Activated CD4-positive, alpha-beta T cell treated with anti-CD3 and anti-CD28 coated beads, Interleukin-2, amount 50 U/mL, for 16 hours (primary cell): ENCODE results near the gene USH2A.
"Not testable (repeated sequence)": the region's sequence is repeated elsewhere in the genome, so short reads cannot be mapped to it uniquely, and the experiment has no call there.

Experiments used
- DNase-seq: peaks from one replicate; pipeline ENCODE4 v3.0.0-alpha.2; 2020

Gene USH2A

DNA sequence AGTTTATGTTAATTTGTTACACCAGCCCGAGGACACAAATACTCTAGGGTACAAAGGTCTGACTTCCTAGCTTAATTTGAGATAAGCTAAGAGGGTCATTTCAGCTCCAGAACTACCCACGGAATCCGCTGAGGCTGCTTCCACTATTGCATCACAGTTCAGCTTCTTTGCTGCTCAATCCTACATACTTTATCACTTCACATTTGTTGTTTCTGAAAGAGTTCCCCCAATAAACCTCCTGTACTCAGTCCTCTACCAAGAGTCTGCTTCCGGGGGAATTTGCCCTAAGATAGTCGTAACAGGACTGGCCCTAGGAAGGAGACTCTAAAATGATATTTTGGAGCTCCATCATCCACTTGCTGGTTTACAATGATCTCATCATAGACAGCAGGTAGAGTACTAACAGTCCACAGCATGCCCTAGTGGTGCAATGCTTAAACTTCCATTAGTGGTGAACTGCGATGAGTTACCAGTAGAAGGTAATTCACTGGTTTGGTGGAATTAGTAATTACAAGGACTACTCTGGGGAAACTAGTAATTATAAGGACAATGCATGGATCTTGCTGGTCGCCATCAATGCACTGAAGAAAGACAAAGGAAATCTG, 229.3 kb downstream of the USH2A start:
- no peak for DNase-seq

DNA sequence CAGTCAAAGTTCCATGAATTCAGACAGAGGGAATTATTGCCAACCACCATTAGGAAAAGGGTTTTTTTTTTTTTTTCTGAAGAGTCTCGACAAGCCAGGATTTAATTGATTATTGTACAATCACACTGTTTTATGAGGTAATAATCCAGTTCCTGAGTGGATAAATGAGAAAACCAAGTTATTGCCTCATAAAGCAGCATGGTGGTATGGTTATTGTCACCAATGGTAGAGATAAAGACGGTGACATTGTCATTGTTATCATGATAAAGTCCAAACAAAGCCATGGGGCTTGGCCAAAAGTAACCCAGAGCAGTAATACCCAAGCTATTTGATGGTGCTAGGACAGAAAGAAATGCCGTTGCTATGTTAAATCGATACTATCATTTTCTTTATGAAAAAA, 232.8 kb downstream of the USH2A start:
- DNase-seq: no peak

- no peak for DNase-seq
Measured at GRCh38 chr1:216186816-216187215, 236.4 kb downstream of the USH2A start.

- DNase-seq: no peak
Measured at GRCh38 chr1:216186141-216186540, 237.1 kb downstream of the USH2A start.

GRCh38 chr1:216184126-216184680, 239.0 kb downstream of the USH2A start:
- no peak for DNase-seq

DNA sequence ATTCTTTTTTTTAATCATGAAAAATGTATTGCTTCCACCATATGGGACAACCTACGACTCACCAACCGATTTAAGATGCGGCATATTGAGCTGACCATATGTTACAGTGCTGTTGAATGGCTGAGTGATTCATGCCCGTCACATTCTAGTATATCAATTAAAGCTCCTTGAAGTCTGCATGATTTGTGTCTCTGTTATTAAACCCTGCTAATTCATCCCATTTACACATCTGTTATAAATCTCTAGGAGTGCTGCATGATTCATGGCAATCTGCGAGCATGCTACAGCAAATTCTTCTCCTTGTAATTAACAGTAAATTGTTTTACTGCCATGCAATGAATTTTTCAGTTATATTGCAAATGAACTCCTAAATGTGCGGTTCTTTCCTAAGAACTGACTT, 239.8 kb downstream of the USH2A start:
- DNase-seq: no peak

- no peak for DNase-seq
Measured at GRCh38 chr1:216183007-216183406, 240.2 kb downstream of the USH2A start.

- DNase-seq: no peak
Measured at GRCh38 chr1:216181590-216181989, 241.7 kb downstream of the USH2A start.

GRCh38 chr1:216178281-216178680, 245.0 kb downstream of the USH2A start:
- no peak for DNase-seq

DNA sequence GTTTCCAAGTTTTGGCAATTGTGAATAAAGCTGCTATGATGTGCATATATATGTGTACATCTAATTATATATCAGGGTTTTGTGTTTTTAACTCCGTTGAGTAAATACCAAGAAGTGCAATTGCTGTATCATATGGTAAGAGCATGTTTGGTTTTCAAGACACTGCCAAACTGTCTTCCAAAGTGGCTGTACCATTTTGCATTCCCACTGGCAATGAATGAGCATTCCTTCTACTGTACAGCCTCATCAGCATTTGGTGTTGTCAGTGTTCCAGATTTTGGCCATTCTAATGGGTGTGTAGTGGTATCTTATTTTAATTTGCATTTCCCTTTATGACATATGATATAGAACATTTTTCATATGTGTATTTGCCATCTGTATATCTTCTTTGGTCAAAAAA, 246.3 kb downstream of the USH2A start:
- no peak for DNase-seq

DNA sequence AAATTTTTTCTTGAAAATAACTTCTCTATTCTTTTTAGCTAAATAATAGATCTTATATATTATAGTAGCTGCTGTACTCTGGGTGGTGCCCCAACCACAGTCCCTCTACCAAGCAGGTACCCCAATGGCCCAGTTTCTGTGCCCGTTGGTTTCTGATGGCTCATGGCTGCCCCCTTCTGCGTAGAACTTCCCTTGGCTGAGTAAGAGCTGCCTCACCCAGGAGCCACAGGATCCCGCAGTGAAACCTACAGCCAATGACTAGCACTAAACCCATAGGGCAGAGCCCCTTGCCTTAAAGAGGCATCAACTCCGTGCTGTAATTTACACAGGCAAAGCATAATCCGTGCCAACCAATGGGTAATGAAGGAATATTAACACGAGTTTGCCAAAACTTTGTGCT, 247.5 kb downstream of the USH2A start:
- no peak for DNase-seq

DNA sequence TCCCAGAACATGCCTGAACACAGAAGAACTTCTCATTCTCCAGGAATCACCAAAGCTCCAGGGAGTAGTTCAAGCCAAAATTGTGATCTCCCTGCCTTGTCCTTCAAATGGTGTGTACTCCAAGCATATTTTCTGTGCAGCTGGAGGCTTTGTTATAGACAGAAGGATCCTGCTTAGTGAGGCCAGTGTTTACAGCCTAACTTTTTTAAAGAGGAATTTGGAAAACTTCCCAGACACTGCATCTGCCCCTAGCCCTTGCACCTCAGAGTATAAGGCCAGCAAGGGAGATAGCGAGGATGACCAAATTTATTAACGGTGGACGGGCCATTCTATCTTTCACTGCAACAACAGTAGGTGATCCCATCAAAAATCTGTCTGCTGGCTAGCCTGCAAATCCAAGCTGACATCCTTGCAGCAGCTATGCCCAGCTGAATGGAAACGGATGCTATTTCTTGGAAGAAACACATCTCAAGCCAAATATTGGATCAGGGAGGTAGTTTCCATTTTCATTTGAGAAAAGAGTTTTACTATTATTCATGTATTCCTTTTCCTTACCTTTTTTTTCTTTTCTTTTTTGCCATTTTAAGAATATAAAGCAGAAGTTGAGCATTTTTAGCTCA, 249.8 kb downstream of the USH2A start:
- no peak for DNase-seq

DNA sequence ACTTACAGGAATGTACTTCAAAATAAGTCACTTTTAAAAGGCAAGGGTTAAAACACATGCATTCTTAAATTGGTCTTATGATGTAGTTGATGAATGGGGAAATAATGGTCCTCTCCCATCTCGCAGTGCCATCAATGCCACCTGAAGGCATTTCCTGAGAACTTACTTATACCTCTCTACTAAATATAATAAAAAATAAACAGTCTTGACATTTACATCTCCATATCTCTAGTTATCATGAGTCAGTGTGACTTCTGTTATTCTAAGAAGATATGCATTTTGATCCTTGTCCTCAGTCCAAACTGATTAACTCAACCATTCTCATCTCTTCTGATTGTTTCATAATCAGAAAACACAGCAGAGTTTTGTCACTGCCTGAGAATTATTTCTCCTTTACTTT, 253.9 kb downstream of the USH2A start:
- DNase-seq: no peak

- DNase-seq: no peak
Measured at GRCh38 chr1:216168546-216168945, 254.7 kb downstream of the USH2A start.

- DNase-seq: no peak
Measured at GRCh38 chr1:216154063-216154462, 269.2 kb downstream of the USH2A start.

DNA sequence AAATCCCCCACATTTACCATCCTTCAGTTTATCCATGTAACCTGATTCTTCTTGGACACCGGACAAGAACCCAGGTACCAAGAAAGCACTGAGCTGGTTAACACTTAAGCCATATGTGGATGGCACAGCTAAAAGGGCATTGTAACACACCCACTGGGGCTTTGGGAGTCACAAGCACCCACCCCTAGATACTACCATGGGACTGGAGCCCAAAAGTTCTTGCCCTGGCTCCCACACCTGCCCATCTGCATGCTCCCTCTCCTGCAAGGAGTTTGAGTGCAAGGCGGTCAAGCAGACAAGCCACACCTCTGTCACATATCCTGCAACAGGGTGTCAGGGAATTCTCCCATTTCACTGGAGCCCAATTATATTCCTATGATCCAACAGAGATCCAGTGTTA, 270.1 kb downstream of the USH2A start:
- no peak for DNase-seq

GRCh38 chr1:216145451-216146018, 277.7 kb downstream of the USH2A start:
- DNase-seq: not testable (repeated sequence)

DNA sequence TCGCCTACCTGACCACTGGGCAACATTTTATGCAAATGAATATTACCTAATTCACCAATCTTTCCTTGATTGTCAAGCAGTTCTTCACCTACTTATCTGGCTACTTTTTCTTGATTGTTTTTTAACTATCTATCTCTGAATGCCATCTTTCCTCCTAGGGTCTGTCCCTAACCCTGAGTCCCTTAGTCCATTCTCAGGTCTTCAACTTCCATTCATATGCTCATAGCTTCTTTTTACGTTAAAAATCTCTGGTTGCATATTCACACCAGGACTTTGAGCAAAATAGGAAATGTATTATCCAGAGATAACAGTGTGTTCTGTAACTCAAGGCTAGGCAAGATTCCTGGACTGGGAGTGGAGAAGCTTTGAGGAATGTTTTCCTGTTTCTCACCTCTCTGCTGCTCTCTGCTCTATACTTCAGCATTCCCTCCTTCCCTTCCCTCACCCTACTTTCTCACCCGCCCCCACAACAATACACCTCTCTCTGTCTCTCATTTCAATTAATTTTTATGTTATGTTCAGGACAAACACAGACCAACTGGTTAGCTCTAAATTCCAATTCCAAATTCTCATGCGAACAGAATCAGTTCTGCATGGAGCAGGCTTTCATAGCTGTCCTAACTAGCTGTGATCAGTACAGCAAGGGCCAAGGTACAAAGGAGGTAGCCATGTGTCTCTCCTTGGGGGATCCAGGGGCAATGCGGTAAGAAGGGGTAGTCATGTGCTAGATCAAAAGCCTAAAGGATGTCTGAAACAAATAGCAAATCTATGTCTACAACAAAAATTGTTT, 278.4 kb downstream of the USH2A start:
- DNase-seq: no peak

DNA sequence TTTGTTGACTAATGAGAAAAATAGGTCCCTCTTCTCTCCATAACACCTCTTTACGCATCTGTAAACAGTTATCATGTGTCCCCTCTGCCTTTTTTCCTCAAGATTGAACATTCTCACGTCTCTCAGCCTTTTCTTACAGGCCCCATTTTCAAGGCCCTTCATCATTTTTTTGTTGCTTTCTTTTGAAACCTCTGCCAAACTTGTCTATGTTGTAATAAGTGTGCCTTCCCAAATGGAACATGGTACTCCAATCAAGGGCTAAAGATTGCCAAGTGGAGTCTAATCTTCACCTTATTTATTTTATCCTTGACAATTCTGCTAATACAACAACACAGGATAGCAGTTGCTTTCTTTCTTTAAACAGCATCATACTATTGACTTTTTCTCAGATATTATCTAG, 280.3 kb downstream of the USH2A start:
- no peak for DNase-seq

DNA sequence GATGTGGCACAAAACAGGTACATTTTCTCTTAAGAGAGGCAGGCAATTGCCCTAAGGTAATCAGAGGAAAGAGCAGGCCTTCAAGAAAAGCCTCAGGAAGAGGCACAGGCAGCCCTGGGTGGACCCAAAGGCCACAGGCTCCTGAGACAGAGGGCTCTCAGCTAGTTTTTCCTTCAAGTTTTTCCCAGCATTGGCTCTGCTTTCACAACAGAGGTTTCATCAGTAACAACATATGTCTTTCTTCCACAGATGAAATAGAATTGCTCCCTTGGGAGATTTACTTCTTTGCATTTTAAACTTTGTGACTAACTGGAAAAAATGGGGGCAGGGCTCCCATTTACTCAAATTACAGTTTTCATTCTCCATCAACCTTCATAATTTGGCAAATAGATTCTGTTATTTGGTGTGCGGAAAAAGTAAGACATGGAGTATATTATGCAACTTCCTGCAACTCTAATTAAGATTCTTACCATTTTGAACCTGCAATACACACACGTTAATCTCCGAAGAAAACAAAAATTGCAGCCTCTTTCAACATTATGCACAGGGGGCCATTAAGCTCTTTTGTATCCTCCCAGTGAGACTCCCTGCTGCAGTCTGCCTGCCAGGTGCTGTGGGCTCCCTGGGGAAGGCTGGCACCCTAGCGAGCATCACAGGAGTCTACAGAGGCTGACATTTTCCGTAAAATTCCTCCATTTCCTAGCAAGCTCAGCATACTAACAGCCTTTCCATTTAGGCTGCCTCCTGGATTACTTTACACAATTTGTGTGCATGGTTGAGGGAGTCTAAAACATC, 282.3 kb downstream of the USH2A start:
- DNase-seq: no peak

- no peak for DNase-seq
Measured at GRCh38 chr1:216124192-216124781, 299.0 kb downstream of the USH2A start.

GRCh38 chr1:216123446-216124191, 299.6 kb downstream of the USH2A start:
- DNase-seq: no peak
